GM19397 (cell line): ENCODE measurements around the gene TMEM163.
A peak's percentile ranks its signal among the peaks of the same experiment; 100 is the strongest.
"Not testable (repeated sequence)": the region's sequence is repeated elsewhere in the genome, so short reads cannot be mapped to it uniquely, and the experiment has no call there.

Source experiments
- ATAC-seq: cut with Tn5 transposase; IDR thresholded peaks from one replicate; pipeline ENCODE4 v1.9.1; 2021; ENCODE audit warnings: mild to moderate bottlenecking, moderate library complexity; ENCODE audit not compliant: unreplicated experiment

The TMEM163 gene

DNA sequence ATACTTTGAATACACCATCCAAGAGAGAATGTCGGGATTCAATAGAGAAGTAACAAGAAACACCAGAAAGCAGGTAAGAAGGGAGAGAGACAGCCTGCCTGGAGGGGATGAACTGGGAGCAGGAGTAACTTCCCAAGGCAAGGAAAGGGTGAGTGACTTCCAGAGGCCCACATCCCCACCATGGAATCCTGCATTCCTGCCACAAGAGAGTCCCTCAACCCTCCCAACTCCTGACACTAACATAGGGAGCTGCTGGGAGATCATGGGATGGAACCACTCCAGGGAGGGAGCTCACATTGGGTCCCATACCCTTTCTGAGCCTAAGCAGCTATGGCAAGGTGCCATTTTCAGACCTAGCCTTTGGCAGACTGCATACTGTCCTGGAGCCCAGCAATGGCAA, 5.5 kb upstream of the TMEM163 start:
- no peak for ATAC-seq

GRCh38 chr2:134723742-134724141, 4.9 kb upstream of the TMEM163 start:
- ATAC-seq = not testable (repeated sequence)

DNA sequence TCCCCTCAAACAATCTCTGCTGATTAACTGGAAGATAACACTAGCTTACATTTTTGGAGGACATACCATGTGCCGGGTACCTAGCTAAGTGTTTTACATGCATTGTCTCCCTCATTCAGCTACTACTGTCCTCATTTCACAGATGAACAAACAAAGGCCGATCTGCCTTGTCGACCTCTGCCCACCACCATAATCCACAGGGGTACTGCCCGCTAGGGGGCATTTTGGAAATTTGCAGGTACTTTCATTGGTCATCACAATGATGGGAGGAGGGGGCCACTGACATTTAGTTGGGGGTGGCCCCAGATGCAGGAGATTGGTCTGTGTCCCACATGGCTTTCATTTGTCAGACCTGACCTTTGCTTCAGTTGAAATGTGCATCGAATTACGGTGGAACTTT, 3.9 kb upstream of the TMEM163 start:
- no peak for ATAC-seq

- ATAC-seq = no peak
These were observed 2.8 kb upstream of the TMEM163 start for GRCh38 chr2:134721596-134721995.

DNA sequence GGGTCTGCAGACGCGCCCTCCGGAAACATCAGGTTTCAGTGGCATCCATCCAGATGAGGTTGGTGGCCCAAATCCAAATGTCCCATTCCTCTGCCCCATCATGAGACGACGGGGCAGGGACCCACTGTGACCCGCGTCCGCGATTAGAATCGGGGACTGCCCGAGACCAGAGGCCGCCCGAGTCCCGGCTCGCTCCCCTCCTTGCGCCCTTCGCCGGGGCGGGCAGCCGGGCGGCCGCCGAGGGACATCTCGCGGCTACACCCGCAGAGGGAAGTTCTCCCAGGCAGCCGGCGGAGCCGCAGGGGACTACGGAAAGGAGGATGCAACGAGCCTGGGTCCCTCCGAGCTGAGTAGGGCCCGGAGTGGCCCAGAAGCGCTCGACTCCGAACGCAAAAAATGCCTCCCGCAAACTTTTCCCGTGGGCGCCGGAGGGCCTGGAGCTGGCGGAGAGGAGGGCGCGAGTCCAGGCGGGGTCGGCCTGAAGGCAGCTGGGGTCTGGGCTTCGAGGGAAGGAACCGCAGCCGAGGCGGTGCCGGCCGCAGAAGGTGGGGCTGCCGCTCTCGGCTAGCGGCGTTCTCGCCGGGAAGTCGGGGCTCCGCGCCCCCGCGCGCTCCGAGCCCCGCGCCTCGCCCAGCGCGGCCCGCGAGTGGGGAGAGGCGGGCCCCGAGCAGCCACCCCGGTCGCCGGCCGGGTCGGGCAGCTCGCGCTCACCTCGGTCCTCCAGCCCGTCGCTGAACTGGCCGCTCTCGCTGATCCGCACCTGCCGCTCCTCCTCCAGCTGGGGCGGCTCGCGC, 580 bp downstream of the TMEM163 start:
- peak; percentile 40 for ATAC-seq

DNA sequence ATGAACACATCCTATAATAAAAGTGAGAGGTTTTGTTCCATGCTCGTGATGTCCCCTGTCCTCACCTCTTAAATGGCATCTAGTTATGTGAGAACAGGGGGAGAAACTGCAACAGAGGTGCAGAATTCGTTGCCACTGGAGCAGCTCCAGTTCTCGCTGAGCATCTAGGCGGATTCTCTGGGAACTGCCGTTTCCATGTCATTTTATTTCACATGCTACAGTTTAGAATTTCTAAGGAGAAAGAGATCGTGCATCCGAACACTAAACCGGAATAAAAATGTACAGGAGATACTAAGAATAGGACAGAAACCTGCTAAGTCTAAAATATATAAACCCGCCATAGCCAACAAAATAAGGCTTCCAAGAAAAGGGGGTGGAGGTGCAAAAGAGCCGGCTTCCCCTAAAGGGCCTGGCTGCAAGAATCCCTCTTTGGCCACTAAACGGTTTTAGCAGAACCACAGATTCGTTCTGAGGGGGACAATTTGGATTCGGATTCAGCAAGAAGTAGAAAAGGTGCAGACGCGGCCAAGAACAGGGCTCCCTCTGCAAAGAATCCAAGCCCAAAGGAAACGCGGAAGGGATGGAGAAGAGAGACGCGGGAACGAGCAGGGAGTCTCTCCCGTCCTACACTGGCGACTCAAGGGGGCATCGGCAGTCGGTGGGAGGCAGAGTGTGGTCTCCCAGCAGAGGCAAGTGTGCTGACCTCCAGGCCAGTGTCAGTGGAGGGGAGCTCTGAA, 1.3 kb downstream of the TMEM163 start:
- ATAC-seq = no peak

- ATAC-seq = no peak
These were observed 2.0 kb downstream of the TMEM163 start for GRCh38 chr2:134716721-134717243.

DNA sequence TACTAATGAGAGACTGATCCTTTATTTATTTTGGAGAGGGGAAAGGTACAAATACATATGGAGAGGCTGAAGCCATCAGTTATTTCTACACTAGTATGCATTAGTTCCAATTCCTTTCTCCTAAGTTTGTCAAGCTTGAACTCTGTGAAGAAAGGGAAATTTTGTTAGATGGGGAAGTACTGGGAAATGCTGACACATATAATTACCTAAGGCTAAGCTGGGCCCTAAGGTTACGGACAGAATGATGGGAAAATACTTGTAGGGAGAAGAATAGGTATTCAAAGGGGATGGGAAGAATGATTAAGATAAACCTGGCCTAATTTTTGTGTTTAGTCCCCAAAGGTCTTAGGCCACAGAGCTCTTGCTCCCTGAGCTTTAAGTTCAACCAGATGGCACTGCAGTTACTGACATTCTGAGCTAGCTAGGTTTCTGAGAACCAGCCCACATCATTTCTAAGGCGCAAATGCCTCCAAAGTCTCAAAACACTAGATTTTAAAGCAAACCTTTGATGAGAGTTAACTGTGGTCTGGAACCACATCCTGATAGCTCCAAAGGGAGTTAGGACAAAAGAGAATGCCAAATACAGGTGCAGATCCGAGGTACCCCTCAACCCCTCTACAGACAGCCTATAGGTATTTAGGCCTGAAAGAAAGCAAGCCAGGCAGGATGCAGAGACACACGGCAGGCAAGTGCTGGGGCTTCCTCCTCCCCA, 2.7 kb downstream of the TMEM163 start:
- ATAC-seq = no peak

DNA sequence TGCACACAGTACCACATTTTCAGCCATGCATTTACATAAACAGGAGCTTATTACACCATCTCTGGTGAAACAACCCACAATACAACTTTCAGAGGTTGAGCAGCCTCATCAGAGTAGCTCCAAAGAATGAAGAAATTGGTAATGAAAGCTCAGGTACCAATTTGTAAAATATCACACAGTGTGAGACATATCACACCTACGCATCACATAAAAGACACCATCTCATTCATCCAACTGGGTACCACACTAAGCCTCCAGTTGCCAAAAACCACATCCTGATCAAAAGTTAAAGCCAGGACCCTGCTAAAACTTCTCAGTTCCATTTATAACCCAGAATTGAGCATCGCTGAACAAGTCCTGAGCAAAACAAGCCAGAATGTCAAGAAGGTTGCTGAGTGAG, 4.6 kb downstream of the TMEM163 start:
- no peak for ATAC-seq

DNA sequence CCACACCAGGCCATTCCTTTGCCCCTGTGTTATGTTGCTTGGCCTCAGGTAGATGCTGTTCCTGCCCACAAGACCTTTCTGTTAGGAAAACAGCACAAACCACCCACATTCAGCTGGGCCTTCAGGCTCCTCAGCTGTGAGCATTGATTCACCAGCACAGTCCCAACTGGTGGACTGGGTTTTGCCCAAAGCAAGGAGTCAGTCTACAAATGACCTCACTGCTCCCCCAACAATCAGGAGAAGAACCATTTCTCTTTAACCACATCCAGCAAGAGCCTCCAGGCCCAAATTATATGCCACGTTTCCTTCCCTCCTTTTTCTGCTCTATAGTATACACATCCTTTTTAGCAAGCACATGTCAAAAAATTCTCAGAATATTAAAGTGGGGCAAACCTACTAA, 5.2 kb downstream of the TMEM163 start:
- ATAC-seq = no peak

- no peak for ATAC-seq
These were observed 5.6 kb downstream of the TMEM163 start for GRCh38 chr2:134713176-134713575.

DNA sequence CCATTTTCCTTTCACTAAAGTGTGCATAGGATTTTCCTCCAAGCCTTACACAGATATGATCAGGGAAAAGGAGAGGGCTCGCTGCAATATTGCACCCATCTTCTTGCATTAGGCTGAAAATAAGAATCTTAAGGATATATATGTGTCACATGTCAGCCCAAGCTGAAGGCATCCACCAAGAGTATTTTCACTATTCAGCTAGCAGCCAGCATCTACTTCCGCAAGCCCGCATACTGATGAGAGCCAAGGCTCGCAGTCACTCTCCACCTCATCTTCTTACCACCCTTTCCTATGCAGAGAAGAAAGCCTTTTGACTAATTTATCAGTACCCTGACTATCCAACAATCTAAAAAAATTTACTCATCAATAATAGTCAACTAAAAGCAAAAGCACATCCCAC, 6.1 kb downstream of the TMEM163 start:
- no peak for ATAC-seq

GRCh38 chr2:134712299-134712698, 6.5 kb downstream of the TMEM163 start:
- ATAC-seq = no peak

GRCh38 chr2:134711692-134712091, 7.1 kb downstream of the TMEM163 start:
- ATAC-seq = no peak

GRCh38 chr2:134707330-134707676, 11.5 kb downstream of the TMEM163 start:
- ATAC-seq = no peak

DNA sequence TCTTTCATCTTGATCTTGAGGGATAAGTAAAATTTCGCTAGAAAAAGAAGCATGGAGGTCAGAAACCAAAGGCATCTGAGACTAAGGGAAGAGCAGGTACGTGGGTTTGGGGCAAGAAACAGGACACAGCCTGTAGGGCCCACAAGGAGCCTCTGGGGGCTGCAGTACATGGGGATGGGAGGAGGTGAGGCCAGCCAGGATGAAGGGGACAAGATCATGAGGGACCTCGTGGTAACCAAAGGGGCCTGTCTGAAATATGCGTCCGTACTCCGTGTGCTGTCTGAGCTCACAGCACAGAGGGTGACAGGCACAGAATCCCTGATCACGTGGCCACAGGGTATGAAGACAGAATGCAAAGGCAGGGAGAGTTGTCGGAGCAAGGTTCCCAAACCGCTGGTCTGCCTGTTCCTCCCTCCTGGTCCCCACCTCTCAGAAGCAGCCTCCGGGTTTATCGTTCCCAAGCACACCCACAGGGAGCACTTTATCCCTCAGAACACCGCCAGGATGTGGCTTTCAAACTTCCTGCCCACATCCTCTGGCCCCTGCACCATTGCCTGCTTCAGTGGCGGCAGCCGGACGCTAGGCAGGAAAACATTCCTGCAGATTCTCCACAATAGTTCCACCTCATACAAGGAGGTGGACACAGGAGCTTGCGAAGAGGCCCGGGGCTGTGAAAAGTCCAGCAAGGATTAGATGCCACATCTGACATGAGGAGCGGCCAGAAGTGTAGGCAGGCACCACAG, 12.0 kb downstream of the TMEM163 start:
- ATAC-seq = no peak

DNA sequence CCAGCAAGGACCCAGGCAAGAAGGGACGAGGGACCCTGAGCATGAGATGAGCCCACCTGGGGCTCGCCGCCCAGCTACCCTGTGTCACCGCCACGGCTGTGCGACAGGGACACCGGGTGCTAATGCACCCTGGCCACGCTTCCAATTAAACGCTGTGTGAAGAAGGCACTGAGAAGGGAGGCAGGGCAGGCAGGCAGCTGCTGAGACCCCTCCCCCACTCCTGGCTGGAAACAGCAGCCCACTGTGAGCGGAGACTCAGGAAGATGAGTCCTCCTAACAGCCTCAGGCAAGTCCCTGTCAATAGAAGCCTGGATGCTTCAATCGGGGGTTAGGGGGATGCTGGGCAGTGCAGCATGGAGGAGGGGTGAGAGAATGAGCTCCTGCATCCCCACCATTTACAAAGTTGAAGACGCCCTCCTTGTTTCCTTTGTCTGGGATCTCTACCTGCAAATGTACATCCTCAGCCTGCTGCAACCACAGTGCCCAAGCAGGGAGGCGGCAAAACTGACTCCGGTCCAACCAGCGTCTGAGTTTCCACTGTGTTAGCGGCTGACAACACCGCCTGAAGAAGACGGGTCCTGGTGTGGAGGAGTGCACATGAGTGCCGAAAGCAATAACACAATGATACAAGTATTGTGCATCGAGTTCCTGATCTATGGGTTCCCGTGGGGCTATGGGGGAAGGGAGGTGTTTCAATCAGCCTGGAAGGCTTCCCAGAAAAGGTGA, 12.8 kb downstream of the TMEM163 start:
- ATAC-seq = no peak

GRCh38 chr2:134704173-134704572, 14.6 kb downstream of the TMEM163 start:
- no peak for ATAC-seq

DNA sequence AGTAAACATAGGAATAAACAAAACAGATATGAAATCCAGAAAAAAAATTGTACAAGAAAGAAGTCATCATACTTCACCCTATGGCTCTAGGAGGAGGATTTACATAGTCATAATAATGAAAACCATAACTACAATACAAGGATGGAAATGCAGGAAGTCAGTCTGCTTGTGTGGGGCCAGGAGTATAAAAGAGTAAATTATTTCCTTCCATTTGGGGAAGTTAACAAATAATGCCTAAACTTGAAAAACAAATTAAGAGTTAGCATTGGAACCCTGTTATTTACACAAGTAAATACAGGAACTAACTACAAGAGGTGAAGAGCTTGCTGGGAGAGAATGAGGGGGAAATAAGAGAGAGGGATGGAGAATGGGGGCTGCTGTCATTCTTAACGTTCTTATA, 15.4 kb downstream of the TMEM163 start:
- ATAC-seq = no peak

GRCh38 chr2:134700730-134701129, 18.1 kb downstream of the TMEM163 start:
- ATAC-seq = no peak
